G401 (cell line): ENCODE measurements around the gene TRIM9. TPM values are rescaled to one million over a fixed set of nuclear protein-coding genes. Genes with fewer than 3 reads are reported as not detected.
"Not testable (repeated sequence)": the region's sequence is repeated elsewhere in the genome, so short reads cannot be mapped to it uniquely, and the experiment has no call there.

Experiments used
- DNase-seq: peaks from one replicate; pipeline ENCODE4 v3.0.0-alpha.2; 2015; ENCODE audit warnings: low spot score
- in situ Hi-C: cut with HindIII; loops from 2 replicates; pipeline ENCODE4 v1.10.0; 2016; ENCODE audit warnings: low sequenced_read_pairs, mixed read lengths
- total RNA-seq: library from RNA; depleted of rRNA; stranded (reverse); fragments of >200 nt; shearing (Covaris generic); gene quantifications from 2 replicates; pipeline ENCODE4 v1.2.3, GENCODE V29; 2014

The TRIM9 gene
- total RNA-seq, 1 experiment from 2014 or later: 0.41 TPM

GRCh38 chr14:51019089-51019488, 75.8 kb downstream of the TRIM9 start:
- in situ Hi-C loops: no loop called here

GRCh38 chr14:51018521-51018920, 76.4 kb downstream of the TRIM9 start:
- DNase-seq: no peak
- in situ Hi-C loops: no loop called here

More at GRCh38 chr14:51019089-51019488, 75.8 kb downstream of the TRIM9 start:
- DNase-seq: no peak

GRCh38 chr14:51014625-51015024, 80.3 kb downstream of the TRIM9 start:
- no peak for DNase-seq
- in situ Hi-C loops: no loop called here

- in situ Hi-C loops: no loop called here
- DNase-seq: peak; percentile 72
Observed at GRCh38 chr14:51014086-51014485, 80.8 kb downstream of the TRIM9 start.

GRCh38 chr14:51012055-51012454, 82.8 kb downstream of the TRIM9 start:
- DNase-seq: no peak
- in situ Hi-C loops: no loop called here

DNA sequence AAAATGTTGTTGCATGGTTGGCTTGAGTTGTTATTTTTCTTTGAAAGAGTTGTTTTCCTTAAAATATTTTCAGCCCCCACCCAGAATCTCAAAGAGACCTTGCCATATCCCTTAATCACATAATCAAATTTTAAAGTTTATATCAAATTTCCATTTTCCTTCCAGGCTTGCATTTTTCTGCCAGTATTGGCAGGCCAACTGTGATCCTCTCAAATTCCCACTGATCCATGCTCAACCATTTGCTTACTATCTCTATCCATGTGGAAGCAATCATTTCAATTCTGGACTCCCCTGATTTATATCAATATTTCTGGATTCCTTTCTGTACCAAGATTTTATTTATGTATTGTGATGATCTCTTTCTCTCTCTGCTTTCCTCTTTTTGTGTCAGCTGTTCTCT, 86.5 kb downstream of the TRIM9 start:
- no peak for DNase-seq
- in situ Hi-C loops: no loop called here

DNA sequence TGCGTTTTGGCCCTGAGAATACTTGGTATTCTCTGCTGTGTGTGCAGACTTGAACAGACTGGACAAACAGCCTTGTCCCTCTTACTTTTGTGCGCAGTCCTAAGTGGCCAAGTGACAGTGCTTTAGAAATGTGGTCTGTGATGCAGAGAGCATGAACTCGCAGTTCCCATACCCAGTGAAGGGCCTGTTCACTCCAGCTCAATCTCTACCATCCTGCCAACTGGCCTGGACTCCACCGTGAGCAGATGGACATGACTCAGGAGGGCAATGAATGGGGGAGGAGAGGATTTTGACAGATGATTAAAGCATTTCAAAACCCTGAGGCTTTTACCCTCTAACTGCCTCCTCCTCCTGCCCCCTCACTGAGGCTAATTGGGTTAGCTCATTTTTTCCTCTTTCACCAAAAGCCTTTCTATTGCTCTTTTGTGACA, 88.1 kb downstream of the TRIM9 start:
- in situ Hi-C loops: no loop called here
- DNase-seq: peak; percentile 99

DNA sequence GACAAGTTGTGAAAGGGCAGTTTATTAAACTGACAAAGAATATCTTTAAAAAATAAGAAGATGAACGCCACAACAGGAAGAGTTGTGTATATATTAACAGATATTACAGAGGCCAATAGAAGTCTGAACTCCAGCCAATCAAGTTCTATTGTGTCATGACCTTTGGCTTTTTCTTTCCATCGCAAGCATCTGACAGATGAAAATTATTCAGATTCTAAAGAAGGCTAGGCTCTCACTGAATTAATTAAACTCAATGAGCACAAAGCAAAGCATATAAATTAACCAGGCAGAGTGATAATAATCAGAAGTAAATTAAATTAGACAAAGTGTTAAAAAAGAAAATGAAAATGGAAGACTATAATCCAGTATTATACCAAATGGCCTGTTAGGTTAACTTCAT, 88.6 kb downstream of the TRIM9 start:
- in situ Hi-C loops: no loop called here

DNA sequence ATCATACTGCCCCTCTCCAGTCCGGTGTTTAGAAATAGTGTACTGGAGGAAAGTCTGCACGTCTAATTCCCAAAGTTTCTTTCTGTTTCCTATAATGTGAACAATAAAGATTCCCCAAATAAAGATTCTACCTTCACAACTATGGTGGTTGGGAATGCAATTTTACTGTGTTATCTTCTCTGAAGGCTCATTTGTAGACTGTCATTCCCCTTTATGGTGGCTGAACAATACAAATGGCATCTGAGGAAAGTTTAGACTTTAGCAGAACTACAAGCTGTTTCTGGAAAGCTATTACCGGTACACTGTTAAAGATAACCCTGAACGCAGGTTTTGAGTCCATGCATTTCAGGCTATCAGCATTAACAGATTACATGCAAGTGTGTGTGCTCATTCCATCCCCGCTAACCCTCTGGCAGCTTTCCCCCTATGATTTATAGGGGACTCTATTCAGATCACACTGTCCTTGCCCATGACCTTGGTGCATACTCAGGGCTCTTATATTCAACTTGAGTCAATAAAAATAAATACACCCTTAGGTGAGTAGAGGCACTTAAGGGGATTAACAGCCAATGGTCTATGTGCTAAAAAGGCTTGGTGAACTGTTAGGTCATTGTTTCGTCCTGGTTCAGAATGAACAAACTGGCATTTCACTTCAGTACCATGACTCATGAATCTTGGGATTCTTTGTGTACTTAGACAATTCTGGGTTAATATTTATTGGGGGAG, 89.9 kb downstream of the TRIM9 start:
- DNase-seq: no peak
- in situ Hi-C loops: no loop called here

More for the DNA sequence above, 88.6 kb downstream of the TRIM9 start:
- no peak for DNase-seq

GRCh38 chr14:51004352-51004800, 90.5 kb downstream of the TRIM9 start:
- in situ Hi-C loops: no loop called here
- DNase-seq: peak; percentile 61

GRCh38 chr14:51002406-51002999, 92.4 kb downstream of the TRIM9 start:
- in situ Hi-C loops: no loop called here
- peak; percentile 90 for DNase-seq

GRCh38 chr14:51000566-51000965, 94.3 kb downstream of the TRIM9 start:
- no peak for DNase-seq
- in situ Hi-C loops: no loop called here

- DNase-seq: peak; percentile 76
- in situ Hi-C loops: no loop called here
Observed at GRCh38 chr14:50999726-51000125, 95.2 kb downstream of the TRIM9 start.

- in situ Hi-C loops: no loop called here
- DNase-seq: no peak
Observed at GRCh38 chr14:50998612-50999011, 96.3 kb downstream of the TRIM9 start.

- in situ Hi-C loops: no loop called here
- DNase-seq: no peak
Observed at GRCh38 chr14:50997712-50998111, 97.2 kb downstream of the TRIM9 start.

DNA sequence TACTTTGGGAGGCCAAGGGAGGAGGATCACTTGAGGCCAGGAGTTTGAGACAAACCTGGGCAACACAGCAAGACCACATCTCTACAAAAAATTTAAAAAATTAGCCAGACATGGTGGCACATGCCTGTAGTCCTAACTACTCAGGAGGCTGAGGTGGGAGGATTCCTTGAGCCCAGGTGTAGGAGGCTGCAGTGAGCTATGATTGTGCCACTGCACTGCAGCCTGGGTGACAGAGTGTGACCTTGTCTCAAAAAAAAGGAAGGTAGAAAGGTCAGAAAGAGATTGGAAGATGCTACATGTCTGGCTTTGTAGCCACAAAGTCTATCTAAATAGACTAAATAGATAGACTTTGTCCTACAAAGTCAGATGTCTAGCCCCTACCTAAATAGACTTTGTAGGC, 100.7 kb downstream of the TRIM9 start:
- DNase-seq, in situ Hi-C loops: not testable (repeated sequence)

DNA sequence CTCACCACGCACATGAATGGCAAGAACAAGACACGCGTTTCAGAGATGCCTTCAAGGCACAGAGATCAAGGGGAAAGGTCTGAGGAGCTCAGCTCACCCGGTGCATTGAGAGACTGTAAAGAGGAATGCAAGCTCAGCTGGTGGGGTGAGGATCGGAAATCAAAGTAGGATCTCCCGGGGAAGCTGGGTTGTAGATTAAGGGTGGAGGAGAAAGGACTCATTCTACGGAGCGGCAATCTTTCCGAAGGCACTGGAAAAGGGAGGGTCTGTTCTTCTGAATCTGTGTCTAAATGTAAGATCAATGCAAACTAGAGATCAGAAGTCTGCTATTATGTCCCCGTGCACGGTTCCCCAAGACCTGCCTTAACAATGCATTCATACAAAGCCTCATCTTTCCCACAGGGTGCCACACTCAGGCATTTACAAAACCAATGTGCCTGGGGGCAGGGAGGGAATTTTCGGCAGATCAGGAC, 109.0 kb downstream of the TRIM9 start:
- no peak for DNase-seq
- in situ Hi-C loops: no loop called here

GRCh38 chr14:50985124-50985858, 109.6 kb downstream of the TRIM9 start:
- in situ Hi-C loops: no loop called here
- DNase-seq: no peak

- in situ Hi-C loops: no loop called here
- DNase-seq: no peak
Observed at GRCh38 chr14:50984036-50984710, 110.7 kb downstream of the TRIM9 start.
